Osteoblast (primary cell): ENCODE results near the gene CCDC91. TPM values are rescaled to one million over a fixed set of nuclear protein-coding genes. Genes with fewer than 3 reads are reported as not detected.
"Not testable (repeated sequence)": the region's sequence is repeated elsewhere in the genome, so short reads cannot be mapped to it uniquely, and the experiment has no call there.

Source experiments
- DNase-seq: peaks from one replicate; pipeline ENCODE4 v3.0.0; 2011; ENCODE audit warnings: low spot score, mixed read lengths; ENCODE audit not compliant: insufficient read length; ENCODE audit errors: missing footprints
- H2AFZ ChIP-seq: 2 replicates; pipeline ENCODE4 v1.6.0; 2011; ENCODE audit warnings: mild to moderate bottlenecking, low read length
- H3K27ac ChIP-seq: 2 replicates; pipeline ENCODE4 v1.5.1; 2011; ENCODE audit warnings: mild to moderate bottlenecking, low read depth, low read length, moderate library complexity
- H3K27me3 ChIP-seq: 2 replicates; pipeline ENCODE4 v1.6.0; 2012; ENCODE audit warnings: mild to moderate bottlenecking, control low read depth, inconsistent platforms, low read length, moderate library complexity; ENCODE audit not compliant: insufficient read depth
- H3K36me3 ChIP-seq: 2 replicates; pipeline ENCODE4 v1.5.1; 2011; ENCODE audit warnings: mild to moderate bottlenecking, low read length, control low read depth, moderate library complexity; ENCODE audit not compliant: insufficient read depth
- H3K4me1 ChIP-seq: 2 replicates; pipeline ENCODE4 v1.5.1; 2011; ENCODE audit warnings: mild to moderate bottlenecking, low read length, control low read depth, moderate library complexity; ENCODE audit not compliant: insufficient read depth
- H3K4me2 ChIP-seq: 2 replicates; pipeline ENCODE4 v1.6.0; 2011; ENCODE audit warnings: mild to moderate bottlenecking, low read length; ENCODE audit not compliant: insufficient read depth
- H3K4me3 ChIP-seq: fragments of 200-600 bp; sonication (generic); 3 replicates; pipeline ENCODE4 v1.5.1; 2012; ENCODE audit warnings: mild to moderate bottlenecking, low read length, inconsistent platforms; ENCODE audit not compliant: insufficient read depth
- H3K79me2 ChIP-seq: 2 replicates; pipeline ENCODE4 v1.6.0; 2012; ENCODE audit warnings: mild to moderate bottlenecking, low read length, control low read depth, inconsistent platforms; ENCODE audit not compliant: insufficient read depth
- H3K9me3 ChIP-seq: 2 replicates; pipeline ENCODE4 v1.5.1; 2011; ENCODE audit warnings: low read depth, low read length, control low read depth
- H4K20me1 ChIP-seq: 2 replicates; pipeline ENCODE4 v1.6.0; 2012; ENCODE audit warnings: mild to moderate bottlenecking, low read length, control low read depth; ENCODE audit not compliant: insufficient read depth
- total RNA-seq: library from RNA; depleted of rRNA; stranded (reverse); fragments of >200 nt; gene quantifications from 2 replicates; pipeline ENCODE4 v1.2.3, GENCODE V29; 2012
- TF ChIP-seq, protein P1 (sequence below): IDR thresholded peaks from 2 replicates; pipeline ENCODE4 v1.5.1; 2011; ENCODE audit warnings: mild to moderate bottlenecking, low read depth, low read length, moderate library complexity; ENCODE audit errors: extremely low read depth

Gene CCDC91
- total RNA-seq, 1 donor: 36.2 TPM

DNA sequence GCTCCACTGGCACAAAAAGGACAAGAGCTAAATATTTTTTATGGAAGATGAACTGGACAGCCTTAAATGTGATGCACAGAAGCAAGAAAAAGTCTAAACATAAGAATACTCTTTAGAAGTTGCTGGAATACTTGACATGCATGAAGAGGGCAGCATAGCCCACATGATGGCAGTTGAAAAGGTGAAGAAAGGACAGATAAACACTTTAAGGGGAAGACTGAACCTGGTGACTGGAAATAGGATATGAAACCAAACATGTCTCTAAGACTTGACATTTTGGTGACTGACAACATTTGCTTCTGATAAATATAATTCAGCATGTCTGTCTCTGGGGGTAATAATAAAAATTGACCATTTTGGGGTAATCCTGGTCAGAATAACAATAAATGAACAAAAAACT, 273.1 kb downstream of the CCDC91 start:
- no peak overlapping the region for H3K4me2 ChIP-seq
- H3K27ac ChIP-seq: no peak overlapping the region
- no peak overlapping the region for H2AFZ ChIP-seq
- H3K79me2 ChIP-seq: no peaks in the 10 kb centered on the region
- no peak for DNase-seq
- H3K36me3 ChIP-seq: no peaks in the 10 kb centered on the region
- H3K4me1 ChIP-seq: no peaks in the 10 kb centered on the region
- no peaks in the 10 kb centered on the region for H4K20me1 ChIP-seq
- H3K4me3 ChIP-seq: no peak overlapping the region
- no peaks in the 10 kb centered on the region for H3K9me3 ChIP-seq
- TF ChIP-seq, protein P1, sequence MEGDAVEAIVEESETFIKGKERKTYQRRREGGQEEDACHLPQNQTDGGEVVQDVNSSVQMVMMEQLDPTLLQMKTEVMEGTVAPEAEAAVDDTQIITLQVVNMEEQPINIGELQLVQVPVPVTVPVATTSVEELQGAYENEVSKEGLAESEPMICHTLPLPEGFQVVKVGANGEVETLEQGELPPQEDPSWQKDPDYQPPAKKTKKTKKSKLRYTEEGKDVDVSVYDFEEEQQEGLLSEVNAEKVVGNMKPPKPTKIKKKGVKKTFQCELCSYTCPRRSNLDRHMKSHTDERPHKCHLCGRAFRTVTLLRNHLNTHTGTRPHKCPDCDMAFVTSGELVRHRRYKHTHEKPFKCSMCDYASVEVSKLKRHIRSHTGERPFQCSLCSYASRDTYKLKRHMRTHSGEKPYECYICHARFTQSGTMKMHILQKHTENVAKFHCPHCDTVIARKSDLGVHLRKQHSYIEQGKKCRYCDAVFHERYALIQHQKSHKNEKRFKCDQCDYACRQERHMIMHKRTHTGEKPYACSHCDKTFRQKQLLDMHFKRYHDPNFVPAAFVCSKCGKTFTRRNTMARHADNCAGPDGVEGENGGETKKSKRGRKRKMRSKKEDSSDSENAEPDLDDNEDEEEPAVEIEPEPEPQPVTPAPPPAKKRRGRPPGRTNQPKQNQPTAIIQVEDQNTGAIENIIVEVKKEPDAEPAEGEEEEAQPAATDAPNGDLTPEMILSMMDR: no peak
- no peaks in the 10 kb centered on the region for H3K27me3 ChIP-seq

DNA sequence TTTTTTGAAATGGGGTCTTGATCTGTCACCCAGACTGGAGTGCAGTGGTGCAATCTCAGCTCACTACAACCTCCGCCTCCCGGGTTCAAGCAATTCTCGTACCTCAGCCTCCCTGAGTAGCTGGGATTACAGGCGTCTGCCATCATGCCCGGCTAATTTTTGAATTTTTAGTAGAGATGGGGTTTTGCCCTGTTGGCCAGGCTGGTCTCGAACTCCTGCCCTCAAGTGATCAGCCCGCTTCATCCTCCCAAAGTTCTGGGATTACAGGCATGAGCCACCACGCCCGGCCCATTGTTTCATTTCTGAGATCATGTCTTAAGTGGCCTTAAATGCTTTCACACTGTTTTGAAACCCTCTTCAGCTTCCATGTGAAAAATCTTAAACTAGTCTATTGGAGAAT, 281.5 kb downstream of the CCDC91 start:
- H3K4me1 ChIP-seq, H3K27ac ChIP-seq: not testable (repeated sequence)

DNA sequence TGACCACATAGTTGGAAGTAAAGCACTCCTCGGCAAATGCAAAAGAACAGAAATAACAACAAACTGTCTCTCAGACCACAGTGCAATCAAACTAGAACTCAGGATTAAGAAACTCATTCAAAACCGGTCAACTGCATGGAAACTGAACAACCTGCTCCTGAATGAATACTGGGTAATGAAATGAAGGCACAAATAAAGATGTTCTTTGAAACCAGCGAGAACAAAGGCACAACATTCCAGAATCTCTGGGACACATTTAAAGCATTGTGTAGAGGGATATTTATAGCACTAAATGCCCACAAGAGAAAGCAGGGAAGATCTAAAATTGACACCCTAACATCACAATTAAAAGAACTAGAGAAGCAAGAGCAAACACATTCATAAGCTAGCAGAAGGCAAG, 285.9 kb downstream of the CCDC91 start:
- not testable (repeated sequence) for DNase-seq, H3K4me3 ChIP-seq, H2AFZ ChIP-seq, H3K4me2 ChIP-seq, H4K20me1 ChIP-seq, H3K4me1 ChIP-seq, H3K9me3 ChIP-seq, H3K27ac ChIP-seq, H3K79me2 ChIP-seq, H3K27me3 ChIP-seq, H3K36me3 ChIP-seq

More for the DNA sequence above, 281.5 kb downstream of the CCDC91 start:
- H3K36me3 ChIP-seq, H3K4me2 ChIP-seq, H2AFZ ChIP-seq, H3K27me3 ChIP-seq, H3K4me3 ChIP-seq, H3K79me2 ChIP-seq, H3K9me3 ChIP-seq, H4K20me1 ChIP-seq, DNase-seq: not testable (repeated sequence)

DNA sequence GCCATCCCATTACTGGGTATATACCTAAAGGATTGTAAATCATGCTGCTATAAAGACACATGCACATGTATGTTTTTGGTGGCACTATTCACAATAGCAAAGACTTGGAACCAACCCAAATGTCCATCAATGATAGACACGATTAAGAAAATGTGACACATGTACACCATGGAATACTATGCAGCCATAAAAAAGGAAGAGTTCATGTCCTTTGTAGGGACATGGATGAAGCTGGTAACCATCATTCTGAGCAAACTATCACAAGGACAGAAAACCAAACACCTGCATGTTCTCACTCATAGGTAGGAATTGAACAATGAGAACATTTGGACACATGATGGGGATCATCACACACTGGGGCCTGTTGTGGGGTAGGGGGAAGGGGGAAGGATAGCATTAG, 288.8 kb downstream of the CCDC91 start:
- not testable (repeated sequence) for H4K20me1 ChIP-seq, H3K4me3 ChIP-seq, H3K79me2 ChIP-seq, H3K4me2 ChIP-seq, DNase-seq, H3K27ac ChIP-seq, H3K36me3 ChIP-seq, H3K9me3 ChIP-seq, H3K27me3 ChIP-seq, H3K4me1 ChIP-seq, H2AFZ ChIP-seq

DNA sequence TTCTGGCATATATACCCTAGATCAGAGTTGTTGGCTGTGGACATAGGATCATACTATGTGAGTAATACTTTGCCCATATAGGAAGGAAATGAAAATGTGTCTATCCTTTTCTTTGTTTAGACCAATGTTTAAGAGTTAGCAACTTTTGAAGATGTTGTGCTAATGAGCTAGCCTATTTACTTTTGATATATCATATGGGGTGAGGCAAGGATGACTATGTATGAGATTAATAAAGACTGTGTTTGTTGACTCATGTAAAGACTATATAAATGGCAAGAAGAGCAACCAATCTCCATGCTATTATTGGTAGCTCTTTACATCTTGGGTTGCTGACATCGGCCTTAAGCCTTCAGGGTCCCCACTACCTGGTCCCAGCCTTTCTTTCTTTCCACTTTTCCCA, 289.4 kb downstream of the CCDC91 start:
- Histone ChIP-seq H3K79me2 (no peaks in the 10 kb centered on the region), H4K20me1 (no peaks in the 10 kb centered on the region), H3K27ac (no peak overlapping the region), H2AFZ (no peak overlapping the region), H3K9me3 (no peaks in the 10 kb centered on the region), H3K4me1 (no peaks in the 10 kb centered on the region), H3K27me3 (no peaks in the 10 kb centered on the region), H3K36me3 (no peaks in the 10 kb centered on the region), H3K4me3 (no peak overlapping the region), H3K4me2 (no peak overlapping the region)
- TF ChIP-seq, protein P1: no peak
- DNase-seq: no peak
